Natural killer cell (primary cell): Measurements from ENCODE around the gene LRRC1. TPM values are rescaled to one million over a fixed set of nuclear protein-coding genes. Genes with fewer than 3 reads are reported as not detected.

ENCODE experiments used
- ATAC-seq, 3 donors: fragments of 150-1000 bp in 2 of 3; fragments of 200-7000 bp in 1 of 3; cut with Tn5 transposase; 1 replicate in 1 of 3; 2 replicates in 2 of 3; pipeline ENCODE4 v1.10.0; 2021; ENCODE audit warnings: mild to moderate bottlenecking in 2 of 3, moderate library complexity in 2 of 3
- DNase-seq, 2 donors: peaks; one replicate each; pipeline versions ENCODE4 v3.0.0 to v3.0.0-alpha.2; 2013 to 2021; ENCODE audit warnings: mixed read lengths in 1 of 2
- H3K27ac ChIP-seq: one replicate; pipeline ENCODE4 v1.5.1; 2013; ENCODE audit warnings: mild to moderate bottlenecking, low read length
- H3K27me3 ChIP-seq: one replicate; pipeline ENCODE4 v1.6.1; 2013; ENCODE audit warnings: low read length; ENCODE audit not compliant: control insufficient read depth, insufficient read depth
- H3K36me3 ChIP-seq: one replicate; pipeline ENCODE4 v1.6.1; 2013; ENCODE audit warnings: low read length; ENCODE audit not compliant: control insufficient read depth, insufficient read depth
- H3K4me1 ChIP-seq: one replicate; pipeline ENCODE4 v1.6.1; 2013; ENCODE audit warnings: low read length; ENCODE audit not compliant: control insufficient read depth, insufficient read depth
- H3K4me3 ChIP-seq: one replicate; pipeline ENCODE4 v1.5.1; 2013; ENCODE audit warnings: low read length
- H3K9me3 ChIP-seq: one replicate; pipeline ENCODE4 v1.6.1; 2013; ENCODE audit warnings: low read length; ENCODE audit not compliant: control insufficient read depth, insufficient read depth
- H3K27ac Mint-ChIP-seq, 2 donors: one replicate each; pipeline ENCODE4 v1.8.0; 2022; ENCODE audit warnings: mild to moderate bottlenecking in 2 of 2, mixed read lengths in 2 of 2, moderate library complexity in 1 of 2
- H3K27me3 Mint-ChIP-seq, 2 donors: one replicate each; pipeline ENCODE4 v1.8.0; 2022; ENCODE audit warnings: low read depth in 2 of 2, mixed read lengths in 2 of 2
- H3K36me3 Mint-ChIP-seq: one replicate; pipeline ENCODE4 v1.8.0; 2022; ENCODE audit warnings: mixed read lengths
- H3K4me1 Mint-ChIP-seq, 2 donors: one replicate each; pipeline ENCODE4 v1.8.0; 2022; ENCODE audit warnings: mixed read lengths in 2 of 2
- H3K4me3 Mint-ChIP-seq: one replicate; pipeline ENCODE4 v1.8.0; 2022; ENCODE audit warnings: mild to moderate bottlenecking, moderate library complexity, mixed read lengths
- H3K9me3 Mint-ChIP-seq, 2 donors: one replicate each; pipeline ENCODE4 v1.8.0; 2022; ENCODE audit warnings: mixed read lengths in 2 of 2
- WGBS: methylation state at CpG from one replicate; pipeline ENCODE4 v1.1.7; 2013; ENCODE audit warnings: missing lambda C conversion rate; ENCODE audit not compliant: insufficient coverage; 5-methylcytosine and 5-hydroxymethylcytosine counted together
- intact Hi-C: fragments of 100-400 bp; cut with micrococcal nuclease; formaldehyde crosslinking; loops from one replicate; pipeline ENCODE4 v1.14.2; 2022
- total RNA-seq, 4 donors: library from RNA; stranded (reverse); fragments of 120-200 nt in 1 of 4; gene quantifications; one replicate each; pipeline versions ENCODE4 v1.2.3 to v1.2.4, GENCODE V29; 2013 to 2022
- TF ChIP-seq, protein P1 (sequence below): fragments of 200-600 bp; IDR thresholded peaks from one replicate; pipeline ENCODE4 v1.8.0; 2022; ENCODE audit warnings: antibody characterized with exemption

The LRRC1 gene
- total RNA-seq, 3 donors from 2014 or later (not counting 1 experiment from before 2014, with no cell fraction given) = 2.0 to 5.6 (median 3.7) TPM

DNA sequence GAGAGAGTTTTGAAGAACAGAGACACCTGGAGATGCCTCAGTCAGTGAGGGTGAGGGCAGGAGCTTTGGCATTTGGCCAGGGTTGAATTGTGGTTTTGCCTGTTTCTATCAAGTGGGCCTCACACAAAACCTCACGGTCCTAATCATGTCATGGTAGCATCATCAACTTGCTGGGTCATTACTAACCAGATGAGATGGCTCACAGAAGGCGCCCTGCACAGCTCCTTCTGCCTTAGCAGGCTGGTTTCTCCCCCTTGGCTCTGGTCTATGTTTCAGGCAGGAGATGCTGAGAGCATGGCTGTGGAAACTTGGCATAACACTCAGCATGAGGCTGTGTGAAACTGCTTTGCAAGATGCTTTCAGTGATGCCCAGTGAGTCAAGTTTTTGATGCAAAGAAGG, 99.3 kb downstream of the LRRC1 start:
- Mint-ChIP-seq H3K4me3 (no peak overlapping the region), H3K27ac (no peak overlapping the region)
- peak in 1 of 2 donors; percentile 30 for DNase-seq

DNA sequence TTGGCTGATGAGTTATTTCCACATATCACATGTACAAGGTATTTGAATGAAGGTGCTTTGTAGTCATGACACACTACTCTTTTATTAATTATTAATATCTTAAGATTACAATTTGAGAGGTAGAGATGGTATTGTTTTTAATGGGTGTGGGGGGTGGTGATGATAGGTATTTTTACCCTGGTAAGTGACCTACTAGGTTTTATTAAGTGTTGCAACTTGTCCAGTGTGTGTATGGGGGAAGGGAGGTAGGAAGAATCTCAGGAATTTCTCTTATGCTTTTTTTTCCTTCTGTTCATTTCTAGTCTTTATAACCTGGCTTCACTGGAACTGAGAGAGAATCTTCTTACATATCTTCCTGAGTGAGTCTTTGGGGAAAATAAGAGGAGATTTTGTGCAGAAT, 101.4 kb downstream of the LRRC1 start:
- no peak overlapping the region for H3K4me3 Mint-ChIP-seq
- H3K9me3 Mint-ChIP-seq = no peaks in the 10 kb centered on the region
- peaks cover 4% of the 10 kb centered on the region for H3K36me3 ChIP-seq
- no peaks in the 10 kb centered on the region for H3K36me3 Mint-ChIP-seq
- H3K27me3 Mint-ChIP-seq = no peaks in the 10 kb centered on the region
- TF ChIP-seq, protein P1, sequence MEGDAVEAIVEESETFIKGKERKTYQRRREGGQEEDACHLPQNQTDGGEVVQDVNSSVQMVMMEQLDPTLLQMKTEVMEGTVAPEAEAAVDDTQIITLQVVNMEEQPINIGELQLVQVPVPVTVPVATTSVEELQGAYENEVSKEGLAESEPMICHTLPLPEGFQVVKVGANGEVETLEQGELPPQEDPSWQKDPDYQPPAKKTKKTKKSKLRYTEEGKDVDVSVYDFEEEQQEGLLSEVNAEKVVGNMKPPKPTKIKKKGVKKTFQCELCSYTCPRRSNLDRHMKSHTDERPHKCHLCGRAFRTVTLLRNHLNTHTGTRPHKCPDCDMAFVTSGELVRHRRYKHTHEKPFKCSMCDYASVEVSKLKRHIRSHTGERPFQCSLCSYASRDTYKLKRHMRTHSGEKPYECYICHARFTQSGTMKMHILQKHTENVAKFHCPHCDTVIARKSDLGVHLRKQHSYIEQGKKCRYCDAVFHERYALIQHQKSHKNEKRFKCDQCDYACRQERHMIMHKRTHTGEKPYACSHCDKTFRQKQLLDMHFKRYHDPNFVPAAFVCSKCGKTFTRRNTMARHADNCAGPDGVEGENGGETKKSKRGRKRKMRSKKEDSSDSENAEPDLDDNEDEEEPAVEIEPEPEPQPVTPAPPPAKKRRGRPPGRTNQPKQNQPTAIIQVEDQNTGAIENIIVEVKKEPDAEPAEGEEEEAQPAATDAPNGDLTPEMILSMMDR = no peak
- intact Hi-C loops = no loop called here
- no peak overlapping the region for H3K27ac ChIP-seq
- no peaks in the 10 kb centered on the region for H3K27me3 ChIP-seq
- no peak overlapping the region for H3K4me3 ChIP-seq
- no peaks in the 10 kb centered on the region for H3K9me3 ChIP-seq
- no peak overlapping the region for H3K27ac Mint-ChIP-seq
- DNase-seq (no peak), ATAC-seq (no peak)
- H3K4me1 Mint-ChIP-seq = peaks cover 6 to 10% of the 10 kb centered on the region in 2 donors
- H3K4me1 ChIP-seq = peaks cover 4% of the 10 kb centered on the region

More for the DNA sequence above, 99.3 kb downstream of the LRRC1 start:
- Mint-ChIP-seq H3K36me3 (no peaks in the 10 kb centered on the region), H3K27me3 (no peaks in the 10 kb centered on the region), H3K9me3 (no peaks in the 10 kb centered on the region), H3K4me1 (peaks cover 6 to 10% of the 10 kb centered on the region in 2 donors)
- H3K27ac ChIP-seq = no peak overlapping the region
- no peaks in the 10 kb centered on the region for H3K27me3 ChIP-seq
- intact Hi-C loops = no loop called here
- H3K9me3 ChIP-seq = no peaks in the 10 kb centered on the region
- H3K4me1 ChIP-seq = peaks cover 4% of the 10 kb centered on the region
- ATAC-seq = peak in 1 of 3 donors; percentile 50
- TF ChIP-seq, protein P1 = no peak
- peaks cover 4% of the 10 kb centered on the region for H3K36me3 ChIP-seq
- WGBS = 11% methylated on average over 2 of the region's 2 CpGs
- H3K4me3 ChIP-seq = no peak overlapping the region

DNA sequence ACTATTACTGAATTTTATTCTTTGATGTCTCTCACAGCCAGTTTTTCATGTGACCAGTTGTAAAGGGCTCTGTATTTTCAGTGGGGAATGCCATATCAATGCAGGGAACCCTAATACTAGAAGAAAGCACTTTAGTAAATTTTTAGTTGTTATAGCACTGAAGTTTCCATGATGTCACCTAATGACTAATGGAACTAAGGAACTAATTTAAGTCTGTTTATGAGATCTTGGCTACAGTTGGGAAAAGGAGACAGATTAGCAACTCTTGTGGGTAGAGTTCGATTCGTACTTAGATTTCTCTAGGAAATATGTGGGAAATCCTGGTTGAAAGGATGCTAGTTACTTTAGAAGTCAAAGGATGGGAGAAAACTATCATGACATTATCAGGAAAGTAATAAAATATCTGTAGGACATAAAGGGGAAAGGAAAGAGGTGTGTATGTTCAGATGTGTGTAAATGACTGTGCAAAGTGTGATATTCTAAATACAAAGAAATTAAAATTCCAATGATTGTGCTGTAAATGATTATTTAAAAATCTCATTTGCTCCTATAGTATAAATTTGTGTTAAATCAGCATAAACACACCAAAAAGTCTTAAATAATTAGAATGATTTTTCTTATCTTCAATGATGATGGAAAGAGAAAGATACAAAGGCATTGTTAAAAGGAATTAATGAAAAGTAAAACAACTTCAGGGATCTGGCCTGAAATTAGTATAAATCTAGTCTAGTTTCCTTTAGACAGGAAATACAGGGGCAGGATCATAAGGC, 103.4 kb downstream of the LRRC1 start:
- Mint-ChIP-seq H3K9me3 (no peaks in the 10 kb centered on the region), H3K4me1 (peaks cover 6 to 10% of the 10 kb centered on the region in 2 donors), H3K4me3 (no peak overlapping the region), H3K27me3 (no peaks in the 10 kb centered on the region), H3K36me3 (no peaks in the 10 kb centered on the region), H3K27ac (no peak overlapping the region)
- TF ChIP-seq, protein P1 = no peak
- 97% methylated on average over 2 of the region's 2 CpGs for WGBS
- intact Hi-C loops = no loop called here
- no peaks in the 10 kb centered on the region for H3K9me3 ChIP-seq
- peaks cover 4% of the 10 kb centered on the region for H3K4me1 ChIP-seq
- no peak overlapping the region for H3K27ac ChIP-seq
- ATAC-seq = no peak
- peaks cover 4% of the 10 kb centered on the region for H3K36me3 ChIP-seq
- no peak for DNase-seq
- no peak overlapping the region for H3K4me3 ChIP-seq
- no peaks in the 10 kb centered on the region for H3K27me3 ChIP-seq

DNA sequence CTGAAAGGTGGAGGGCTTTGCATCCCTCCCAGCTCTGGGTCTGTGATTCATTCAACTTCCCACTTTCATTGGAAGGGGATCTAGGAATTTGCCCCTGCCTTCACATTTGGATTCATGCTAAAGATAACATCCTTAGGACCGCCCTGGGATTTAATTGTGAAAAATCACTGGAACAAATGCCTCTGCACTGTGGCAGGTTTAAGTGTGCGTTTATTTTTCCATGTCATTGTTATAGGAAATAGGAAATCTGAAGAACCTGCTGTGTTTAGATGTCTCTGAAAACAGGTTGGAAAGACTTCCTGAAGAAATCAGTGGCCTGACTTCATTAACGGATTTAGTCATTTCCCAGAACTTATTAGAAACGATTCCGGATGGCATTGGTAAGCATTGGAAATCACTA, 104.7 kb downstream of the LRRC1 start:
- ATAC-seq = no peak
- Mint-ChIP-seq H3K27me3 (no peaks in the 10 kb centered on the region), H3K27ac (no peak overlapping the region), H3K36me3 (peaks cover 6% of the 10 kb centered on the region), H3K4me3 (no peak overlapping the region), H3K9me3 (no peaks in the 10 kb centered on the region), H3K4me1 (peaks cover under 1% of the 10 kb centered on the region in 2 donors)
- intact Hi-C loops = no loop called here
- H3K27me3 ChIP-seq = no peaks in the 10 kb centered on the region
- no peak overlapping the region for H3K27ac ChIP-seq
- H3K9me3 ChIP-seq = no peaks in the 10 kb centered on the region
- no peak overlapping the region for H3K4me3 ChIP-seq
- 98% methylated on average over 5 of the region's 5 CpGs for WGBS
- H3K36me3 ChIP-seq = peaks cover 4% of the 10 kb centered on the region
- no peaks in the 10 kb centered on the region for H3K4me1 ChIP-seq
- DNase-seq = no peak
- TF ChIP-seq, protein P1 = no peak
